Progenitor cell of endocrine pancreas (in vitro differentiated cells): ENCODE data around the gene METRNL. TPM values are rescaled to one million over a fixed set of nuclear protein-coding genes. Genes with fewer than 3 reads are reported as not detected.
A peak's percentile ranks its signal among the peaks of the same experiment; 100 is the strongest.
"Not testable (repeated sequence)": the region's sequence is repeated elsewhere in the genome, so short reads cannot be mapped to it uniquely, and the experiment has no call there.

Experiments used
- DNase-seq: peaks from one replicate; pipeline ENCODE4 v3.0.0; 2021; ENCODE audit warnings: low spot score; ENCODE audit not compliant: unreplicated experiment
- H3K27ac Mint-ChIP-seq: 2 replicates; pipeline ENCODE4 v1.8.0; 2021; ENCODE audit warnings: mild to moderate bottlenecking, moderate library complexity, mixed read lengths
- H3K27me3 Mint-ChIP-seq: 2 replicates; pipeline ENCODE4 v1.8.0; 2021; ENCODE audit warnings: mixed read lengths
- H3K36me3 Mint-ChIP-seq: 2 replicates; pipeline ENCODE4 v1.8.0; 2022; ENCODE audit warnings: mixed read lengths; ENCODE audit not compliant: insufficient read depth
- H3K4me1 Mint-ChIP-seq: 2 replicates; pipeline ENCODE4 v1.8.0; 2021; ENCODE audit warnings: low read depth, mixed read lengths
- H3K4me3 Mint-ChIP-seq: 2 replicates; pipeline ENCODE4 v1.8.0; 2021; ENCODE audit warnings: low read depth, mild to moderate bottlenecking, moderate library complexity, mixed read lengths
- H3K9me3 Mint-ChIP-seq: 2 replicates; pipeline ENCODE4 v1.8.0; 2021; ENCODE audit warnings: low read depth, mixed read lengths
- CTCF ChIP-seq: fragments of 200-600 bp; sonication (generic); IDR thresholded peaks from one replicate; pipeline ENCODE4 v1.5.0; 2021; ENCODE audit warnings: antibody characterized with exemption, mild to moderate bottlenecking; ENCODE audit not compliant: unreplicated experiment
- total RNA-seq: library from RNA; stranded (reverse); gene quantifications from 2 replicates; pipeline ENCODE4 v1.2.1, GENCODE V29; 2021

The METRNL gene
- total RNA-seq, 1 donor from 2014 or later, result 54.6 TPM

DNA sequence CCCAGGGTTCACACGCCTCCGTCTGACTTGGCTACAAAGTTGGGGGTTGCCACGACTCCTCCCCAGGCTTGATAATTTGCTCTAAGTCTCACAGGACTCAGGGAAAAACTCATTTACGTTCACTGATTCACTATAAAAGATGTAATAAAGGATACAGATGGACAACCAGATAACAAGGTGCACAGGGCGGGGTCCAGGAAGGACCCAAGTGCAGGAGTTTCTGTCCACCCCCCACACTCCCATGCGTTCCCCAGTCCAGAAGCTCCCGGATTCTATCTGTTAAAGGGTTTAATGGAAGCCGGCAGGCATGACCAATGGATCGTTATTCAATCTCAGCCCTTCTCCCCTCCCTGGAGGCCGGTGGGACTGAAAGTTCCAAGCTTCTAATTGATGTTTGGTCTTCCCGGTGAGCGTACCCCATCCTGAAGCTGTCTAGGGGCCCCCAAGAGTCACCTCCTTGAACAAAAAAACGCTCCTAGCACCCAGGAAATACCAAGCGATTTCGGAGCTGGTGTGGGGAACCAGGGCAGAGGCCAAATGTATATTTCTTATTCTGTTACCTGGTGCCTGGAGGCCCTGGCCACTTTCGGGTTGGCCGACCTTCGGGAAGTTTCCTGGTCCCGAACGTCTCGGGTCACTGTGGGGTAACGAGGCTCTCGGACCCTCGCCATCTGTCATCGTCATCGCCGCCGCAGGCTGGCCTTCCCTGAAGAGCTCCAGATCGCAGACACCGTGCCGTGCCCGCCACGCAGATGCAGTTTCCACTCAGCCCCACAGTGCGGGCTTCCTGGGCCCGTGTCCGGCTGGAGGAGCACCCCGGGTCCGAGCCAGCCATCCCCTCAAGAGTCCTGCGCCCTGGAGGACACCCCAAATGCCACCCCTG lies 13.5 kb upstream of the METRNL start:
- Mint-ChIP-seq H3K27ac (no peak overlapping the region), H3K36me3 (no peaks in the 10 kb centered on the region), H3K4me1 (no peaks in the 10 kb centered on the region), H3K27me3 (peaks cover 11% of the 10 kb centered on the region), H3K9me3 (no peaks in the 10 kb centered on the region), H3K4me3 (no peak overlapping the region)
- no peak for TF ChIP-seq CTCF
- DNase-seq, result no peak

DNA sequence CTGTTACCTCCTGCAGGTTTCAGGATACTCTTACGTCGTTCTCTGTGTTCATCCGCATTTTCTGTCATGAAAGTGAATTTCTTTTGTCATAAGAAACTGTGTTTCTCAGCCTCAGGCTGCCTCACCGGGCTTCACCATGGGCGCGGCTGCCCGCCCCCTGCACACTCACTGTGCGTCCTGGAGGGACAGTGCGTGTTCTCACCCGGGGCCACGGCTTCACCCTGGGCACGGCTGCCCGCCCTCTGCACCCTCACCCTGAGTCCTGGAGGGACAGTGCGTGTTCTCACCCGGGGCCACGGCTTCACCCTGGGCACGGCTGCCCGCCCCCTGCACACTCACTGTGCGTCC lies 12.9 kb upstream of the METRNL start:
- H3K27me3 Mint-ChIP-seq, result peaks cover 11% of the 10 kb centered on the region
- not testable (repeated sequence) for H3K9me3 Mint-ChIP-seq, H3K36me3 Mint-ChIP-seq, H3K4me1 Mint-ChIP-seq, H3K27ac Mint-ChIP-seq, DNase-seq, H3K4me3 Mint-ChIP-seq

GRCh38 chr17:83067071-83067717 lies 12.2 kb upstream of the METRNL start:
- no peak for TF ChIP-seq CTCF
- Mint-ChIP-seq H3K4me1 (peaks cover 1% of the 10 kb centered on the region), H3K4me3 (no peak overlapping the region), H3K27me3 (peaks cover 11% of the 10 kb centered on the region), H3K27ac (no peak overlapping the region), H3K36me3 (no peaks in the 10 kb centered on the region), H3K9me3 (no peaks in the 10 kb centered on the region)
- no peak for DNase-seq

DNA sequence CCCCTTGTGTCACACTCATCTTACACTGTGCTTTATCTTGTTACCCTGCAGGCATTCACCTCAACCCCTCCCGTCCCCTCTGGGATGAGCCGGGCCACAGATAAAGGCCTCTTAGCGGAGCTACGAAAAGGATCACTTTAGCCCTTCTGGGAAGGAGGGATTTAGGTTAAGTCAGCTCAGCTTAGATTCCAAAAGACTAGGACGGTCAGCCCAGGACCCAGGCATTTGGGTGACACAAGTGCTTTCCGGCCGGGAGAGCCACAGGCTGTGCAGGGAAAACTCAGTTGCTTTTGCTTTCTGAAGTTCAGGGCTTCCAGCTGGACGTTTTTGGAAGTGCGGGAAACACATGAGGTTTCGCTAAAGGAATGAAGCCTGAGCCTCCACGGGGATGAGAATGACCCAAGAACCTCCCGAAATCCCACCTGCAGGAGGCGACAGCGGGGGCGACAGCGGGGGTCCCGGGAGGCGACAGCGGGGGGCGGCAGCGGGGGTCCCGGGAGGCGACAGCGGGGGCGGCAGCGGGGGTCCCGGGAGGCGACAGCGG lies 11.6 kb upstream of the METRNL start:
- TF ChIP-seq CTCF, result peak; percentile 18
- Mint-ChIP-seq H3K4me3 (no peak overlapping the region), H3K36me3 (no peaks in the 10 kb centered on the region), H3K27ac (peak overlapping the region; percentile 64), H3K9me3 (no peaks in the 10 kb centered on the region), H3K27me3 (peaks cover 11% of the 10 kb centered on the region), H3K4me1 (peaks cover 1% of the 10 kb centered on the region)
- DNase-seq, result no peak

- no peaks in the 10 kb centered on the region for H3K9me3 Mint-ChIP-seq
- no peak overlapping the region for H3K27ac Mint-ChIP-seq
- no peaks in the 10 kb centered on the region for H3K36me3 Mint-ChIP-seq
- DNase-seq, result no peak
- no peak for TF ChIP-seq CTCF
- H3K27me3 Mint-ChIP-seq, result peaks cover 11% of the 10 kb centered on the region
- H3K4me3 Mint-ChIP-seq, result no peak overlapping the region
- peaks cover 1% of the 10 kb centered on the region for H3K4me1 Mint-ChIP-seq
These were observed 10.5 kb upstream of the METRNL start for GRCh38 chr17:83068641-83069570.
